GM21360 (cell line): ENCODE results near the gene LIN9.
"Not testable (repeated sequence)": the region's sequence is repeated elsewhere in the genome, so short reads cannot be mapped to it uniquely, and the experiment has no call there.

ENCODE experiments used
- ATAC-seq: cut with Tn5 transposase; IDR thresholded peaks from one replicate; pipeline ENCODE4 v1.9.1; 2021; ENCODE audit warnings: mild to moderate bottlenecking, moderate library complexity; ENCODE audit not compliant: unreplicated experiment

Gene LIN9

DNA sequence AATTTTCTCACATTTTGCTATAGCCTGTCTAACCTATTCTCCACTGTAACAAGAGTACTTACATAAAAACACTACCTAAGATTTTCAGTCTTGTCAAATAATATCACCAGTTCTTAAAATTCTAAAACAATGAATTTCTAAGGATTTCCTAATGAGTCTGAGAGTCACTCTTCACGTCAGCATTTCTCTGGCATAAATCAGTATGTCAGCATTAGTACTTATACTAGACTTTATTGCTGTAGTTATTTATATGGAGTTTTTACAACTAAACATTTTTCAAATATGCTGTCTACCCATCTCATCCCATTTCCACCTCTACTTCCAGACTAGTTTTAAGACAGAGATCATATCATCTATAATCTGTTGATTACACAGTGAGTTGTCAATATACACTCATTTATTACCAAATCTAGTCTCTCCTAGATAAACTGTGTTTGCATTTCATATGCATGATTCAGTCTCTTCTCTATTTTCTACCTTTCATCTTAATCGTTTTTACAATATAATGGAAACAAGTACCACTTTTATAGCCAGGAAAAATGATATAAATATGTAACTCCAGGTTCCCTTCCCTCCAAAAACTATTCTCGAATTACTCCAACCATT is 32.8 kb downstream of the LIN9 start:
- no peak for ATAC-seq

DNA sequence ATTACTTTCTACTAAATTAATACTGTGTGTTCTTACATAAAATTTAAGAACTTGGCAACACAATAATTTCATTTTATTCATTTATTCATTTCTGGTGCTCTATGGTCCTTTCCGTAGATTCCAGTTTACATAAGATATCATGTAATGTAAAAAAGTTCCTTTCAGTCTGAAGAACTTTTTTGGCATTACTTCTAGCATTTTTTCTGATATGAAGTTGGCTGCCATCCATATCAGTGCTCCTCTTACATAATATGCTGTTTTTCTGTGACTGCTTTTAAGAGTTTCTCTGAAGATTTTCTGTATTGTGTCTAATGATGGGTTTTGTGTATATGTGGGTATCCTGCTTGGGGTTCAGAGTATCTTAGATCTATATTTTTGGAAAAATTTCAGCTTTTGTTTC is 34.8 kb downstream of the LIN9 start:
- no peak for ATAC-seq

DNA sequence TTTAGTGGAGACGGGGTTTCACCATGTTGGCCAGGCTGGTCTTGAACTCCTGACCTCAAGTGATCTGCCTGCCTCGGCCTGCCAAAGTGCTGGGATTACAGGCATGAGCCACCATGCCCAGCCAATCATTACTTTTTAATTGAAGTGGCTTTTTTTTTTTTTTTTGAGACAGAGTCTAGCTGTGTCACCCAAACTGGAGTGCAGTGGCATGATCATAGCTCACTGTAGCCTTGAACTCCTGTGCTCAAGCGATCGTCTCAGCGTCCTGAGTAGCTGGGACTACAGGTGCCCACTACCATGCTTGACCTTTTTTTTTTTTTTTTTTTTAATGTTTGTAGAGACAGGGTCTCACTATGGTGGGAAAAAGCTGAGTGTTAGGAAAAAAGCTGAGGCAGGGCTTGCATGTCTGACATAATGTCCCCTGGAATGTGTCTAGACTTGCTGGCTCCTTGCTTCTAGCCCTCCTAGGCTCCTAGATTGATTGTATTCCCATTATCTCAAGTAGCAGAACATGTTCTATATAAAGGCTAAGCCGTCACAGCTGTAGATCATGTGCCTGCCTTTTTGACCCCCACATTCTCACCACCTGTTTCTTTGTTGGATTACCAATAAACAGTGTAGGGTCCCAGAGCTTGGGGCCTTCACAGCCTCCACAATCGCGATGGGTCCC is 36.6 kb downstream of the LIN9 start:
- ATAC-seq: not testable (repeated sequence)

DNA sequence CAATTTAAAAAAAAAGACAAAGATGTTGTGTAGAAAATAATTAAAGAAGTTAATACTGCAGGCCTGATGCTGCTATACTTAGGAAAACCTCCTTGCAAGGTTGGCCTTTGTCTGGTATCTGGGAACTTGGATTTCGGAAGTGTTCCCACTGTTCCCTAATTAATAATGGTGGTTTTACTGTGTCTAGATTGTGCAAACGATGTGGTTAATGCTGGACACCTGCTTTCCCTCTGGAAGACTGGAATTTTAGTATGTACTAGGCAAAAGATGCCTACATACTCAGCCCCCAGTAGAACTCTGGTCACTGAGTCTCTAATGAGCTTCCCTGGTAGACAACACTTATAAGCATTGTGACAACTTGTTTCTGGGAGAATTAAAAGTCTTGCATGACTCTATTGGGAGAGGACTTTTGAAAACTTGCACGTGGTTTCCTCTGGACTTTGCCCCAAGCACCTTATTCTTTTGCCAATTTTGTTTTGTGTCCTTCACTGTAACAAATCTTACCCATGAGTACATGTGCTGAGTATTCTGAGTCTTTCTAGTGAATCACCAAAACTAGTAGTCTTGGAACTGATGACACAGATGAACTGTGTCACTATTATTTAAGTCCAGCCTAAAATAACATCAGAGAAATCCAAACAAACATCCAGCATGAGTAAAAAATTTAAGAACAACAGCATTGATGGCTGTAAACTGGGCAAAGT is 40.4 kb downstream of the LIN9 start:
- no peak for ATAC-seq

DNA sequence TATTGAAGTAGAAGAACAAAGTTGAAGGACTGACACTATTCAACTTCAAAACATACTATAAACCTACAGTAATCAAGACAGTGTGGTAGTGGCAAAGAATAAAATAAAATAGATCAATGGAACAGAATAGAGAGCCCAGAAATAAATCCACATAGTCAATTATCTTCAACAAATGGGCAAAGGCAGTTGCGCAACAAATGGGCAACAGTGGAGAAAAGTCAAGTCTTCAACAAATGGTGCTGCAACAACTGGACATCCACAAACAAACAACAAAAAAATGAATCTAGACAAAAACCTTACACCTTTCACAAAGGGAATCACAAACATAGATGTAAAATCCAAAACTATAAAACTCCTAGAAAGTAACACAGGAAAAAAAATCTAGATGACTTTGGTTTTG is 47.1 kb downstream of the LIN9 start:
- ATAC-seq: no peak

DNA sequence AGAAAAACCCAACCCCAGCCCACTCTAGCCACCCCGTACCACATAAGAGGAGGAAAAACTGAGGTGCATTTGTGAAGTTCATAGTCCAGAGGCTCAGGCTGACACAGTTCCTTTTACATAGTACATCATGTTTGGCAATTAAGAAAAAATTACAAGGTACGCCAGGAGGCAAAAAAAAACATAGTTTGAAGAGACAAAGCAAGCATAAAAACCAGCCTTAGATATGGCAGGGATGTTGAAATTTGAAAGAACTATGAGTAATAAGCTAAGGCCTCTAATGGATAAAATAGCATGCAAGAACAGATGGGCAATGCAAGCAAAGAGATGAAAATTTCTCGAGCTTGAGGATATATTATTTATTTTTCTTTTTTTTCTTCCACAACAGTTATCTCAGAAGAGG is 53.6 kb downstream of the LIN9 start:
- no peak for ATAC-seq

DNA sequence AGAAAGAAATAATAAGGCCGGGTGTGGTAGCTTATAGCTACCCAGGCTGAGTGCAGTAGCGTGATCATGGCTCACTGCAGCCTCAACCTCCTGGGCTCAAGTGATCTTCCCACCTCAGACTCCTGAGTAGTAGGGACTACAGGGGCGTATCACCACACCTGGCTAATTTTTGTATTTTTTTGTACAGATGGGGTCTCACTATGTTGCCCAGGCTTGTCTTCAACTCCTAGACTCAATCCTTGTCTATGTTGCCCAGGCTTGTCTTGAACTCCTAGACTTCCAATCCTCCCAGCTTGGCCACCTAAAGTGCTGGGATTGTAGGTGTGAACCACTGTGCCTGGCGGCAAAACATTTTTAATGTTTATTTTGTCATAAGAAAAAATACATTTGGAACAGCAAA is 55.0 kb downstream of the LIN9 start:
- no peak for ATAC-seq

DNA sequence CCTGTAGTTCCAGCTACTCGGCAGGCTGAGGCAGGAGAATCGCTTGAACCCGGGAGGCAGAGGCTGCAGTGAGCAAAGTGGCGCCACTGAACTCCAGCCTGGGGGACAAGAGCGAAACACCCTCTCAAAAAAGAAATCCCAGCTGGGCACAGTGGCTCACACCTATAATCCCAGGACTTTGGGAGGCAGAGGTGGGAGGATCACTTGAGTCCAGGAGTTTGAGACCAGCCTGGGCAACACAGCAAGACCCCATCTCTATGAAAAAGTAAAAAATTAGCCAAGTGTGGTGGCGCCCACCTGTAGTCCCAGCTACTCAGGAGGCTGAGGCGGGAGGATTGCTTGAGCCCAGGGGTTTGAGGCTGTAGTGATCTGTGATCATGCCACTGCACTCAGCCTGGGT is 56.1 kb downstream of the LIN9 start:
- not testable (repeated sequence) for ATAC-seq

DNA sequence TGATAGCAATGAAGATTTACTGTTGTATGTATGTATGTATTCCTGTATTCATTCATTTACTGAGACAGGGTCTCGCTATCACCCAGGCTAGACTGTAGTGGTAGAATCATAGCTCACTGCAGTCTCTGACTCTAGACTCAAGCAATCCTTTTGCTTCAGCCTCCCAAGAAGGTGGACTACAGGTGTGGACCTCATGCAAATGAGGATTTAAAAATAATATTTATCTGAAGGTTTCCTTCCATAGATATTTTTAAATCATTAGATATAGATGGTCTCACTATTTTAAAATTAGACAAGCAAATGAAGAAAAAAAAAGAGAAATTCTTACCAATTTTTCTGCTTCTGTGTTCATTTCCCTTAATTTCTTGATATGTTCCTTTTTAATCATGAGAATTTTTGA is 58.5 kb downstream of the LIN9 start:
- no peak for ATAC-seq

DNA sequence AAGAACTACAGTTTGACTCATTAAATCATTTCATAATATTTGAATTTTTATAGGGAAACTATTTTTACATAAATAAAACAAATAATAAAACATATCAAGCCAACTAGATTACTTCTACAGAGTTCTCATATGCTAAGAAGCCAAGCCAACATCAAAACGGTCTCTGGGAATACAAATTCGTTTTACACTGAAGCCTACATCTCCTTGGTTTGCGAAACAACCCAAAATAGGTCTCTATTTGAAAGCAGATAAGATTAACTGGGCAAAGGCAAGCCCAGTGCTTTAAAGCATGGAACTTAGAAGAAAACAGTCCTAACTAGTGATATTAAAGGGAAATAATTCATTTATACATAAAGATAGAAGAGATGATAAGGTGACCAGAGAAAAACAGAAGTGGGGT is 60.2 kb downstream of the LIN9 start:
- ATAC-seq: no peak

DNA sequence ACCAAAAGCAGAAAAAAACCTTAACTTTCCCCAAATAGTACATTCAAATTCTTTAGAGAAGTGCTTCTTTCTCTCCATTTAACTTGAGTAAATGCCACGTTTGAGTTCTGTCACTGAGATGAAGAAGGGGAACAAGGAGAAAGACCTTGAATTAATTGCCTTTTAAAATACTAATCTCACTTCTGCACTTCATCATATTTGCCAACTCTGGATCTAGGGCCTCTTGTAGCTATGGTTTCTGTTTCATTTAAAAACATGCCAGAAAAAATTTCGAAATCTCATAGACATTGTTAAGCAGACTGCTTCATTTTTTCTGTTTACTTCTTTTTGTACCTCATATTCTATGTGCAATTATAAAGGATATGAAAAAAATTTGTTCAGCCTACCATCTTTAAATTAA is 60.9 kb downstream of the LIN9 start:
- ATAC-seq: no peak

DNA sequence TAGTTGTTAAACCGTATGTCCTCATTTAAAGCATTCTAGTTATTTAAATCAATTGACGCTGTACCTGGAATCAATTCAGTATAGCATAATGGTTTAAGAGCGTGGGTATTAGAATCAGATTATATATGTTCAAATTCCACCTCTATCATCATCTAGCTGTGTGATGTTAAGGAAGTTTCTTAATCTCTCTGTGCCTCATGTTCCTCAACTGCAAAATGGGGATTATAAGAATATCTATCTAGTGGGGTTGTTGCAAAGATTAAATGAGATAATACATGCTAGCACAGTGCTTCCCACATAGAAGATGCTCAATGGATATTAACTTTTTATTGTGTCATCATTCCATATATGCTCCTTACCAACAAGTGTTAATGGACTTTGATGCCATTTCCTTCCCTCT is 69.5 kb downstream of the LIN9 start:
- ATAC-seq: no peak

DNA sequence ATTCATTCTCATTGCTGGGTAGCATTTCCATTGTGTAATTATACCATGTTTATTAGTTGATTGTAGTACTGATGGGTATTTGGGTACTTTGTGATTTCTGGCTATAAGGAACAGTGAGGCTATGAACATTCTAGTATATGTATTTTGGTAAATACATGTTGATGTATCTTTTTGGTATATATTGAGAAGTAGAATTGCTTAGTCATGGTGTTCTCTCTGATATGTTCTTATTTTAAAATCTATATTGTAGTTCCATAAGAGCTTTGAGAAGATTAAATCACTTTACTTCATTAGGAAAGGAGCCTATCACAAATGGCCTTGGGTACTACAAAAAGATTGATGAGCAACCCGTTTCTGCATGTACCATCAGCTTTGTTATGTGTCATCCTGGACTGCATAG is 72.1 kb downstream of the LIN9 start:
- ATAC-seq: no peak

DNA sequence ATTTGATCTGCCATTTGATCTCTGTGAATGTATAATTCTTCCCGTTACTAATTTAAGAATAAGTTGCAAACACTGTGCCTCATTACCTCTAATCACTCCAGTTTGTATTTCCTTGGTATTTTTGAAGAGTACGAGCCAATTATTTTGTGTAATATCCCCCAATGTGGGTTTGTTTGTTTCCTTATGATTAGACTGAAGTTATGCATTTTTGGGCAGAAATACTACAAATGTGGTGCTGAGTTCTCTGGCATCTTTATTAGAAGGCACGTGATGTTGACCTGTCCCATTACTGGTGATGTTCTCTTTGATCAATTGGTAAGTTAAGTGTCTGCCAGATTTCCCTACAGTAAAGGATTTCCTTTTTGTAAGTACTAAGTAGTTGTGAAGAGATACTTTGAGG is 75.2 kb downstream of the LIN9 start:
- no peak for ATAC-seq

DNA sequence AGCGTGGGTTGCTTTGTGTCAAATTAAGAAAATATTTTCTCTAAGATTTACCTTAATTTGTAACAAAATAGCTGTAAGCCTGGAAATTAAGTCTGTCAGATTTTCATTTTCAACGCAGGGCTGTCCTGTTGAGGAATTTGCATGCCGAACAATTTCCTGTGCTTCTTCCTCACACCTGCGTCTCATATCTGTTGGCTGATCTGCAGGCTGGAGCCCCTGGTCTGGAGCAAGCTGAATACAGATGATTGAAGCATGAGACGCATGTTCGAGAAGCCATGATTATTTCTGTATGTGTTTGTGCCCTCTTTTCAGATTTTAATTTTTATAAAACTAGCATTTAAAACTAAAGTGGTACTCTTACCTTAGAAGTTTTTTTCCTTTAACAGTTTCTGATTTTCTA is 75.7 kb downstream of the LIN9 start:
- no peak for ATAC-seq

DNA sequence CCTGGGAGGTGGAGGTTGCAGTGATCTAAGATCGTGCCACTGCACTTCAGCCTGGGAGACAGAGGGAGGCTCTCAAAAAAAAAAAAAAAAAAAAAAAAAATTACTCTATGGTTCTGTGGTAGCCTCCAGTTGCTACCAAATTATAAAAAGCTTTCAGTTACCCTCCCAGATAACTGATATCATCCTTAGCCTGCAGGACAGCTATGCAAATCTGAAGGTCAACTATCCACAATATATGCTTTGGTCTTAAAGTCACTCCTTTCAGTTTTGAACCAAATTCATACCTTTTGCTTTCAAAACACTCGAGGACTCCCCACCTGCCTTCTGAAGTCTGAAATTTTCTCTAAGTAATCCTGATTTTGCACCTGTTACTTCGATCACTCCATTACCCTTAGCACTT is 82.4 kb downstream of the LIN9 start:
- ATAC-seq: no peak

DNA sequence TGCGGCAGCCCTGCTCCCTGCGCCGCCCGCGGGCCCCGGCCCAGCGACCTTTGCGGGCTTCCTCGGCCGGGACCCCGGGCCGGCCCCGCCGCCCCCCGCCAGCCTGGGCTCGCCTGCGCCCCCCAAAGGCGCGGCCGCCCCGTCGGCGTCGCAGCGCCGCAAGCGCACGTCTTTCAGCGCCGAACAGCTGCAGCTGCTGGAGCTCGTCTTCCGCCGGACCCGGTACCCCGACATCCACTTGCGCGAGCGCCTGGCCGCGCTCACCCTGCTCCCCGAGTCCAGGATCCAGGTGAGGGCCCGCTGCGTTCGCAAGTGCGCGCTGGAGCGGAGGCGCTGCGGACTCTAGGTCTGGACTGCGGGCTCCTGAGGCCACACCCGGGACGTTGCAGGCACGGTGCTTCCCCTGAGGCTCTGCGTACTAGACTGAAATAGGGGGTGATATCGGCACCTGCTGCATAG is 85.1 kb downstream of the LIN9 start:
- peak; percentile 70 for ATAC-seq

DNA sequence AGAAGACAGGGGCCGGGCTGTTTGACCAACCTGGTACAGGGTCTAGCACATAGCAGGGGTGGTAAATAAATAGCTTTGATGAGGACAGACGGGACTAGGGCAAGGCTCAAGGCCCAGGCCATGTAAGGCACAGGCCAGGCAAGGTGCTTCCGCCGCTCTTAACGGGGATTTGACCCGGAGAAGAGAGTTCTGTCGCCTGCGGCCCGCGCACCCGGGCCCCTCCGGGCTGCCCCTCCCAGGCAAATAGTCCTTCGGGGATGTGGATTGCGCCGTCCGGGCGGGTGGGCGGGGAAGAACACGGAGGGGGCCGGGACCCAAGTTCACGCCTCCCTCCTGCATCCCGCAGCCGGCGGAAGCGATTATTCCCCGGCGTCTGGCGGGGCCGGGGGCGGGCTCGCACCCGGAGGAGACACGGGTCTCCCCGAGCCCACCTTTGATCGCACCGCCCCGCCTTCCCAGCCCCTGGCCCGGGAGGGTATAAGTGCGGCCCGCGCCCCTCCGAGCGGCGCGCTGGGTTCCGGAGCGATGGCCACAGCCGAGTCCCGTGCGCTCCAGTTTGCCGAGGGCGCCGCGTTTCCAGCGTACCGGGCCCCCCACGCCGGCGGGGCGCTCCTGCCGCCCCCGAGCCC is 85.7 kb downstream of the LIN9 start, which contains the start of gene MIXL1:
TSS of gene MIXL1 (plus strand) at position 508 of the 629 bp plus-strand sequence. CDS start at position 526, 18 bp downstream.
- ATAC-seq: peak; percentile 34

DNA sequence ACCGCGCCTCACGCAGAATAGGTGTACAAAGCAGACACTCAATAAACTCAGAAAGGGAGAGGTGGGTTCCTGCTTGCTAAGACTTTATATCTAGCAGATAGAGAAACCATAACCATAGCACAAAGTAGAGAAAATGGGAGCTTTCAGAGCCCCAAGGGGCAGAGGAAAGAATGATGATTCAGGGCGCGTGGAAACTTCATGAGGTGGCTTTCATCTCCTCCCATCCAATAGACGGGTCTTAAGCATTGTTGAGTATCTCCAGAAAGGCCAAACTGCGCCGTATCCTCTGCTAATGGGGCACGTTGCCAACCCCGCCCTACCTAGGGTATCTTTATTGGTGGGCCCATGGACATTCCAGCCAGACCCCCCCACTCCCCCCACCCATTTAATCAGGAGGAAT is 86.3 kb downstream of the LIN9 start:
- no peak for ATAC-seq

DNA sequence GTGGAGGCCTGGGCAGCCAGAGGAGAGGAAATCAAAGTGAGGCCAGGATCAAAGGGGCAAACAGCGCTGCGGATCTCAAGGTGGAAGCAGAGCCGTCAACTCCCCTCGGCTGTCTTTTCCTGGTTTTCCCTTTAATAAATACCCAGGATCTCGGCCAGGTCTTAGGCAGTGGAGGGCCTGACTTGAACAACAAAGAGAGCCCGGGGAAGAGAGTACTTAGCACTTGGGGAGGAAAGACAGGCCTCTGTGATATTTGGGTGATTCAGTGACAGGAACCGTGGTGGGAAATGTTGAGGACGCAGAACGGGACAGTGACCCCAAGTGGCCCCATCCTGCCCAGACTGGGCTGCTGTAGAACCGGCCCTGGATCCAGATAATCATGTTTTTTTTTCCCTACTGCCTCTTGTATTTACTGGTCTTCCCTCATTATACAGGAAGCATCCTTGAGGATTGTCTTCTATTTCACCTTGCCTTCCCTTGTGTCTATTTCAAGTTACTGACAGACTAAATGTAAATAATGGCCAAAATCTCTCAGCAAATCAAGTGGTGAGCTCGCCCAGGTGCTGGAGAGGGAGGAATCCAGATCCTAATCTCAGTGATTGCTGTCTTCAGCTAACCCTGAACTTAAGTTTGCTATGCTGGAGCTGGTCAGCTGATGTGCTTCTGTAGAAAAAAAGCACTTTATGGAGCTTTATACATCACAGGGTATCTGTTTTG is 88.3 kb downstream of the LIN9 start:
- no peak for ATAC-seq

DNA sequence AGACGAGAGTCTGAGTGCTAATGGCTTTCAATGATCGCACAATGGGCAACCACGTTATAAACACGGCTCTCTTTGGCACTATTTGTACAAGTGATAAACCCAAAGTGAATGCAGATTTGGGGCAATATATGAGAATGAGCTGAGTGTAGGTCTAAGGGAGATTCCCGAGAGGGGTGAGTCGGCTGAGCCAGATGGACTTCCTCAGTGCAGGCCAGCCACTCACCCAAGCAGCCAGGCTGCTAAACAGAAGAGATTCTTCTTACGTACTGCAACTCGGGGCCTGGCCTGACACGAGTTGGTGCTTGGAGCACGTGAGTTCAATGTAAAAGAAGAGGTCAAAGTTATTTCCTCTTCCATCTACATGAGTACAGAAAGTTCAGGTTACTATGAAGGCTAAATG is 91.7 kb downstream of the LIN9 start:
- ATAC-seq: no peak
